ENCODE measurements around the gene SOBP.

DNA sequence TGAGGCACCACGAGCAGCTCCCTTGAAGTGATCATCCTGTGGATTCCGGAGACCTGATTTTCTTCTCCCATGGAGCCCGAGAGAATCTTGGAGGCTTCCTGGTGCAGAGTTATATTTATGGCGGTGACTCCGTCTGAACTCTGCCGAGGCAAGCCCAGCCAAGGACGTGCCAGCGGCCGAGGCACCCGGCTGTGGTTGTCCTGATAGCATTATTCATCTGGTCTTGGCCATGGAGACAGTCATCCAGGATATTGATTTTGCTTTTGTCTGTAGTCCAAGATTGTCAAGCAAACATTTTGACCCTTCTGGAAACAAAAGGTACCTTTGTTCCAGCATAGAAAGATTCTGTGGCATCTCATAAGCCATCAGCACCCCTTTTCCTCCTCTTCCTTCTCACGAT is 170.9 kb downstream of the SOBP start:
- no peak for TF ChIP-seq CTCF (conservative IDR thresholded peaks at IDR 0.05; ENCODE audit: low read depth in 2 of 2)
- TF ChIP-seq JUNB (IDR thresholded peaks at IDR 0.05; ENCODE audit: unreplicated experiment): no peak
- no peak for TF ChIP-seq EZH2phosphoT487 (IDR thresholded peaks at IDR 0.05; ENCODE audit: unreplicated experiment)
- no peak for TF ChIP-seq CREB1 (CRISPR knock-in tag; IDR thresholded peaks at IDR 0.05; ENCODE audit: low read depth)
- TF ChIP-seq EZH2 (IDR thresholded peaks at IDR 0.05; ENCODE audit: low read depth, unreplicated experiment): no peak
- TF ChIP-seq STAT1 (IDR thresholded peaks at IDR 0.05; ENCODE audit: unreplicated experiment): no peak
- TF ChIP-seq POLR2AphosphoS5 (IDR thresholded peaks at IDR 0.05; ENCODE audit: low read depth): no peak
